Keratinocyte (primary cell): ENCODE measurements around the gene DNASE1L3. TPM values are rescaled to one million over a fixed set of nuclear protein-coding genes. Genes with fewer than 3 reads are reported as not detected.

ENCODE experiments used
- DNase-seq: peaks from one replicate; pipeline ENCODE4 v3.0.0-alpha.2; 2011; ENCODE audit warnings: low read depth, missing footprints, low spot score
- FAIRE-seq: peaks from 2 replicates; lab custom pipeline; 2011; peaks lifted over from hg19 to GRCh38; lab: Jason Lieb, UNC
- H2AFZ ChIP-seq: 2 replicates; pipeline ENCODE4 v1.6.0; 2012; ENCODE audit warnings: low read length, control low read depth, inconsistent platforms; ENCODE audit not compliant: control insufficient read depth
- H3K27ac ChIP-seq: 2 replicates; pipeline ENCODE4 v1.5.1; 2011; ENCODE audit warnings: low read length; ENCODE audit not compliant: control insufficient read depth, insufficient read depth
- H3K27me3 ChIP-seq: 3 replicates; pipeline ENCODE4 v1.6.0; 2011; ENCODE audit warnings: low read length; ENCODE audit not compliant: control insufficient read depth, insufficient read depth; ENCODE audit errors: extremely low read depth
- H3K36me3 ChIP-seq, 2 experiments: 2 replicates in 1 of 2; 3 replicates in 1 of 2; pipeline ENCODE4 v1.5.1; 2011; ENCODE audit warnings: low read length in 2 of 2, mild to moderate bottlenecking in 1 of 2; ENCODE audit not compliant: control insufficient read depth in 2 of 2, insufficient read depth in 2 of 2; ENCODE audit errors: extremely low read depth in 1 of 2
- H3K4me1 ChIP-seq: 3 replicates; pipeline ENCODE4 v1.5.1; 2011; ENCODE audit warnings: low read length; ENCODE audit not compliant: control insufficient read depth, insufficient read depth; ENCODE audit errors: extremely low read depth
- H3K4me2 ChIP-seq: 3 replicates; pipeline ENCODE4 v1.6.0; 2011; ENCODE audit warnings: low read depth, low read length; ENCODE audit not compliant: control insufficient read depth, insufficient read depth; ENCODE audit errors: extremely low read depth
- H3K4me3 ChIP-seq, 3 experiments: fragments of 200-600 bp in 1 of 3; sonication (generic) in 1 of 3; 2 replicates in 2 of 3; 3 replicates in 1 of 3; pipeline ENCODE4 v1.5.1; 2011 to 2016; ENCODE audit warnings: low read length in 3 of 3, mild to moderate bottlenecking in 3 of 3, control low read depth in 2 of 3, inconsistent platforms in 1 of 3, low read depth in 1 of 3, mixed read lengths in 1 of 3, mixed run types in 1 of 3, moderate library complexity in 1 of 3; ENCODE audit not compliant: control insufficient read depth in 2 of 3, insufficient read depth in 2 of 3; ENCODE audit errors: extremely low read depth in 1 of 3
- H3K79me2 ChIP-seq: 2 replicates; pipeline ENCODE4 v1.6.0; 2012; ENCODE audit warnings: low read length; ENCODE audit not compliant: control insufficient read depth, insufficient read depth
- H3K9ac ChIP-seq: 3 replicates; pipeline ENCODE4 v1.6.0; 2011; ENCODE audit warnings: low read length; ENCODE audit not compliant: control insufficient read depth, insufficient read depth; ENCODE audit errors: extremely low read depth
- H3K9me1 ChIP-seq: 3 replicates; pipeline ENCODE4 v1.6.0; 2011; ENCODE audit warnings: low read length; ENCODE audit not compliant: control insufficient read depth, insufficient read depth; ENCODE audit errors: extremely low read depth
- H3K9me3 ChIP-seq: 2 replicates; pipeline ENCODE4 v1.5.1; 2012; ENCODE audit warnings: low read depth, low read length; ENCODE audit not compliant: control insufficient read depth
- H4K20me1 ChIP-seq: 3 replicates; pipeline ENCODE4 v1.6.0; 2011; ENCODE audit warnings: low read length; ENCODE audit not compliant: control insufficient read depth, insufficient read depth; ENCODE audit errors: extremely low read depth
- CTCF ChIP-seq, 3 experiments: IDR thresholded peaks in 1 of 3; conservative IDR thresholded peaks in 1 of 3; optimal IDR thresholded peaks in 1 of 3; 2 replicates in 2 of 3; 3 replicates in 1 of 3; pipeline versions ENCODE3 to v1.5.1; 2011; ENCODE audit warnings: low read length in 3 of 3, mild to moderate bottlenecking in 3 of 3, moderate library complexity in 2 of 3, control low read depth in 1 of 3, inconsistent platforms in 1 of 3; ENCODE audit not compliant: insufficient read depth in 2 of 3; ENCODE audit errors: extremely low read depth in 1 of 3
- EZH2 ChIP-seq: IDR thresholded peaks from one replicate; pipeline ENCODE4 v1.6.1; 2012; ENCODE audit warnings: inconsistent platforms, mild to moderate bottlenecking, low read length, moderate library complexity
- dilution Hi-C: fragments of 300-500 bp; cut with MboI; formaldehyde crosslinking; loops from one replicate; pipeline ENCODE4 v1.7.0; 2020; ENCODE audit warnings: low sequenced_read_pairs; ENCODE audit not compliant: extremely low pct_ligation_motif_present
- polyA plus RNA-seq, 5 experiments: library from polyadenylated mRNA; depleted of rRNA in 3 of 5; stranded (reverse) in 3 of 5; stranded (forward) in 1 of 5; unstranded in 1 of 5; fragments of >200 nt; gene quantifications; 1 replicate in 1 of 5; 2 replicates in 3 of 5; 3 replicates in 1 of 5; pipeline versions ENCODE4 v1.2.1 to v1.2.3, GENCODE V29; 2011 to 2012; ENCODE audit warnings: missing spikeins in 2 of 5, low read depth in 1 of 5, low replicate concordance in 1 of 5

The DNASE1L3 gene
- polyA plus RNA-seq, 1 donor (not counting 4 experiments of a cell fraction or from before 2014, with no cell fraction given): 1.9 TPM

- Histone ChIP-seq H3K9ac (peak overlapping the region; percentile 45), H3K4me1 (peaks cover 37% of the 10 kb centered on the region), H4K20me1 (peaks cover 6% of the 10 kb centered on the region), H3K4me3 (no peak overlapping the region), H3K79me2 (no peaks in the 10 kb centered on the region), H3K9me1 (no peaks in the 10 kb centered on the region), H3K9me3 (no peaks in the 10 kb centered on the region), H3K36me3 (peaks cover 13 to 15% of the 10 kb centered on the region in 2 experiments), H3K4me2 (peak overlapping the region; percentile 4), H2AFZ (no peak overlapping the region), H3K27ac (peak overlapping the region; percentile 61), H3K27me3 (no peaks in the 10 kb centered on the region)
- TF ChIP-seq EZH2 (no peak), CTCF (optimal IDR thresholded peaks at IDR 0.05 in 1 of 3, IDR thresholded peaks at IDR 0.05 in 1 of 3, conservative IDR thresholded peaks at IDR 0.05 in 1 of 3; ENCODE audit: extremely low read depth in 1 of 3, insufficient read depth in 2 of 3, low read length in 3 of 3) (no peak)
- FAIRE-seq: peak; percentile 74
- dilution Hi-C loops: no loop called here
- no peak for DNase-seq
Observed at GRCh38 chr3:58175437-58176184, 35.2 kb downstream of the DNASE1L3 start.

- Histone ChIP-seq H3K4me3 (no peak overlapping the region), H3K4me2 (peak overlapping the region; percentile 4), H3K4me1 (peaks cover 34% of the 10 kb centered on the region), H3K9me3 (no peaks in the 10 kb centered on the region), H3K27me3 (no peaks in the 10 kb centered on the region), H3K27ac (peak overlapping the region; percentile 61), H4K20me1 (peaks cover 9% of the 10 kb centered on the region), H3K36me3 (peaks cover 17 to 19% of the 10 kb centered on the region in 2 experiments), H2AFZ (no peak overlapping the region), H3K9ac (peak overlapping the region; percentile 45), H3K9me1 (no peaks in the 10 kb centered on the region), H3K79me2 (no peaks in the 10 kb centered on the region)
- dilution Hi-C loops: no loop called here
- DNase-seq: no peak
- TF ChIP-seq EZH2 (no peak), CTCF (optimal IDR thresholded peaks at IDR 0.05 in 1 of 3, IDR thresholded peaks at IDR 0.05 in 1 of 3, conservative IDR thresholded peaks at IDR 0.05 in 1 of 3; ENCODE audit: extremely low read depth in 1 of 3, insufficient read depth in 2 of 3, low read length in 3 of 3) (no peak)
- FAIRE-seq: no peak
Observed at GRCh38 chr3:58175187-58175436, 35.7 kb downstream of the DNASE1L3 start.
